K562 (cell line): Measurements from ENCODE around the gene CST4. TPM values are rescaled to one million over a fixed set of nuclear protein-coding genes. Genes with fewer than 3 reads are reported as not detected.

Experiments used
- CHAMP1 ChIP-seq: fragments of 450-650 bp; IDR thresholded peaks from 2 replicates; pipeline ENCODE4 v1.6.1; 2016; ENCODE audit warnings: mild to moderate bottlenecking
- EP300 ChIP-seq: IDR thresholded peaks from 2 replicates; pipeline ENCODE4 v1.6.1; 2012; ENCODE audit warnings: low read length, improper control_type of control experiment
- ETV1 ChIP-seq: fragments of 450-650 bp; conservative IDR thresholded peaks from 2 replicates; pipeline ENCODE4 v1.6.1; 2016; ENCODE audit warnings: missing genetic modification characterization, control low read depth, low read depth, missing compliant biosample characterization
- L3MBTL2 ChIP-seq: fragments of 450-650 bp; IDR thresholded peaks from 2 replicates; pipeline ENCODE4 v1.6.1; 2016; ENCODE audit warnings: mild to moderate bottlenecking, moderate library complexity
- MYNN ChIP-seq, 2 experiments: sonication (generic); formaldehyde crosslinking in 1 of 2; IDR thresholded peaks; 2 replicates each; pipeline versions ENCODE4 v1.5.0 to v1.6.1; 2016 to 2020; ENCODE audit warnings: antibody characterized with exemption in 1 of 2, missing genetic modification reagents in 1 of 2
- SMAD3 ChIP-seq: fragments of 450-650 bp; formaldehyde crosslinking; conservative IDR thresholded peaks from 2 replicates; pipeline ENCODE4 v1.4.0; 2020; ENCODE audit warnings: mild to moderate bottlenecking
- ZBTB49 ChIP-seq: sonication (generic); formaldehyde crosslinking; IDR thresholded peaks from 2 replicates; pipeline ENCODE4 v1.8.0; 2022; ENCODE audit warnings: missing genetic modification reagents, mild to moderate bottlenecking, borderline replicate concordance
- ZFP30 ChIP-seq: fragments of 250-450 bp; sonication (Bioruptor Pico); IDR thresholded peaks from 2 replicates; pipeline ENCODE4 v1.8.0; 2022; ENCODE audit warnings: moderate library complexity, mild to moderate bottlenecking, inconsistent platforms, borderline replicate concordance
- polyA plus RNA-seq, 8 experiments: library from polyadenylated mRNA; depleted of rRNA in 4 of 8; stranded (reverse) in 5 of 8; unstranded in 3 of 8; fragments of >200 nt; fragmentation: Nextera tagmentation in 2 of 8; fragmentation: Illumina TruSeq in 1 of 8; extraction: Ambion mirVana in 2 of 8; extraction: Trizol in 1 of 8; gene quantifications; 2 replicates each; pipeline versions ENCODE4 v1.2.1 to v1.2.3, GENCODE V29; 2011 to 2014; ENCODE audit warnings: inconsistent platforms in 1 of 8, missing spikeins in 1 of 8
- total RNA-seq, 7 experiments: library from RNA; depleted of rRNA in 6 of 7; stranded (reverse); fragments of >200 nt in 6 of 7; fragmentation: Illumina TruSeq in 2 of 7; extraction: Trizol in 2 of 7; gene quantifications; 2 replicates each; pipeline versions ENCODE4 v1.2.1 to v1.2.3, GENCODE V29; 2011 to 2021; ENCODE audit warnings: low replicate concordance in 1 of 7
- TF ChIP-seq, protein P1 (sequence below): fragments of 450-650 bp; IDR thresholded peaks from 2 replicates; pipeline ENCODE4 v1.6.1; 2016; ENCODE audit warnings: mild to moderate bottlenecking, moderate library complexity

The CST4 gene
- total and polyA plus RNA-seq, 9 of the 15 experiments (the other 6 are each of a cell fraction or from before 2014, with no cell fraction given): not detected

DNA sequence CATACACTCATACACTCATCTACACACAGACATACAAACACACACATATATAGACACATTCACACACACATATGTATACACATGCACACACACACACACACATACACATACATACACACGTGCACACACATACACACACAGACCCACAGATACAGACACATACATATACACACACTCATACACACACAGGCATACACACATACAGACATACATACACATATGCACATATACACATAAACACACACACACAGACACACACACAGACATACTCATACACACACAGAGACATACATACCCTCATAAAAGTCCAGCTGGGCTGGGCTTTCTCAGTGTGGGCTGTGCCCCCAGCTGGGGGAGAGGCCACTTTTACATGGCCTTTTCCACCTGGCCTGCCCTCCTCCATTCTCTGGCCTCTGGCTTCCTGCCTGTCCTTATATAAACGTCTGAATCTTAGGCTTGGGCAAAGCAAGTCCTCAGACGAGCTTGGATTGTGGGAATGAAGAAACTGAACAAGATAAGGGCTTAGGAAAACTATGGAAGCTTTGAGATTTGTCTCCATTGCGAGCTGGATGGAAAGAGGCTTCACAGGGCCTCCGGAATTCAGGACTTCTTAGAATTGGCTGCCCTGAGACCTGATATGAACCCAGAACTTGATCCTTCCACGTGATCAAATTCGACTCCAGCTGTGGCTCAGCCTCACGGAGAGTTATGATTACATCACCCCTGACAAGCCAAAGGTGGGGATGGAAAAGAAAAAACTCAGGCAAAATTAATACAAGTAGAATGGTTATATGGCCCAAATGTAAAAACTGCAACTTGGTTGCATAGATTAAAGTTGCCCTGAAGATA is 28.6 kb downstream of the CST4 start (continued):
- TF ChIP-seq, protein P1, sequence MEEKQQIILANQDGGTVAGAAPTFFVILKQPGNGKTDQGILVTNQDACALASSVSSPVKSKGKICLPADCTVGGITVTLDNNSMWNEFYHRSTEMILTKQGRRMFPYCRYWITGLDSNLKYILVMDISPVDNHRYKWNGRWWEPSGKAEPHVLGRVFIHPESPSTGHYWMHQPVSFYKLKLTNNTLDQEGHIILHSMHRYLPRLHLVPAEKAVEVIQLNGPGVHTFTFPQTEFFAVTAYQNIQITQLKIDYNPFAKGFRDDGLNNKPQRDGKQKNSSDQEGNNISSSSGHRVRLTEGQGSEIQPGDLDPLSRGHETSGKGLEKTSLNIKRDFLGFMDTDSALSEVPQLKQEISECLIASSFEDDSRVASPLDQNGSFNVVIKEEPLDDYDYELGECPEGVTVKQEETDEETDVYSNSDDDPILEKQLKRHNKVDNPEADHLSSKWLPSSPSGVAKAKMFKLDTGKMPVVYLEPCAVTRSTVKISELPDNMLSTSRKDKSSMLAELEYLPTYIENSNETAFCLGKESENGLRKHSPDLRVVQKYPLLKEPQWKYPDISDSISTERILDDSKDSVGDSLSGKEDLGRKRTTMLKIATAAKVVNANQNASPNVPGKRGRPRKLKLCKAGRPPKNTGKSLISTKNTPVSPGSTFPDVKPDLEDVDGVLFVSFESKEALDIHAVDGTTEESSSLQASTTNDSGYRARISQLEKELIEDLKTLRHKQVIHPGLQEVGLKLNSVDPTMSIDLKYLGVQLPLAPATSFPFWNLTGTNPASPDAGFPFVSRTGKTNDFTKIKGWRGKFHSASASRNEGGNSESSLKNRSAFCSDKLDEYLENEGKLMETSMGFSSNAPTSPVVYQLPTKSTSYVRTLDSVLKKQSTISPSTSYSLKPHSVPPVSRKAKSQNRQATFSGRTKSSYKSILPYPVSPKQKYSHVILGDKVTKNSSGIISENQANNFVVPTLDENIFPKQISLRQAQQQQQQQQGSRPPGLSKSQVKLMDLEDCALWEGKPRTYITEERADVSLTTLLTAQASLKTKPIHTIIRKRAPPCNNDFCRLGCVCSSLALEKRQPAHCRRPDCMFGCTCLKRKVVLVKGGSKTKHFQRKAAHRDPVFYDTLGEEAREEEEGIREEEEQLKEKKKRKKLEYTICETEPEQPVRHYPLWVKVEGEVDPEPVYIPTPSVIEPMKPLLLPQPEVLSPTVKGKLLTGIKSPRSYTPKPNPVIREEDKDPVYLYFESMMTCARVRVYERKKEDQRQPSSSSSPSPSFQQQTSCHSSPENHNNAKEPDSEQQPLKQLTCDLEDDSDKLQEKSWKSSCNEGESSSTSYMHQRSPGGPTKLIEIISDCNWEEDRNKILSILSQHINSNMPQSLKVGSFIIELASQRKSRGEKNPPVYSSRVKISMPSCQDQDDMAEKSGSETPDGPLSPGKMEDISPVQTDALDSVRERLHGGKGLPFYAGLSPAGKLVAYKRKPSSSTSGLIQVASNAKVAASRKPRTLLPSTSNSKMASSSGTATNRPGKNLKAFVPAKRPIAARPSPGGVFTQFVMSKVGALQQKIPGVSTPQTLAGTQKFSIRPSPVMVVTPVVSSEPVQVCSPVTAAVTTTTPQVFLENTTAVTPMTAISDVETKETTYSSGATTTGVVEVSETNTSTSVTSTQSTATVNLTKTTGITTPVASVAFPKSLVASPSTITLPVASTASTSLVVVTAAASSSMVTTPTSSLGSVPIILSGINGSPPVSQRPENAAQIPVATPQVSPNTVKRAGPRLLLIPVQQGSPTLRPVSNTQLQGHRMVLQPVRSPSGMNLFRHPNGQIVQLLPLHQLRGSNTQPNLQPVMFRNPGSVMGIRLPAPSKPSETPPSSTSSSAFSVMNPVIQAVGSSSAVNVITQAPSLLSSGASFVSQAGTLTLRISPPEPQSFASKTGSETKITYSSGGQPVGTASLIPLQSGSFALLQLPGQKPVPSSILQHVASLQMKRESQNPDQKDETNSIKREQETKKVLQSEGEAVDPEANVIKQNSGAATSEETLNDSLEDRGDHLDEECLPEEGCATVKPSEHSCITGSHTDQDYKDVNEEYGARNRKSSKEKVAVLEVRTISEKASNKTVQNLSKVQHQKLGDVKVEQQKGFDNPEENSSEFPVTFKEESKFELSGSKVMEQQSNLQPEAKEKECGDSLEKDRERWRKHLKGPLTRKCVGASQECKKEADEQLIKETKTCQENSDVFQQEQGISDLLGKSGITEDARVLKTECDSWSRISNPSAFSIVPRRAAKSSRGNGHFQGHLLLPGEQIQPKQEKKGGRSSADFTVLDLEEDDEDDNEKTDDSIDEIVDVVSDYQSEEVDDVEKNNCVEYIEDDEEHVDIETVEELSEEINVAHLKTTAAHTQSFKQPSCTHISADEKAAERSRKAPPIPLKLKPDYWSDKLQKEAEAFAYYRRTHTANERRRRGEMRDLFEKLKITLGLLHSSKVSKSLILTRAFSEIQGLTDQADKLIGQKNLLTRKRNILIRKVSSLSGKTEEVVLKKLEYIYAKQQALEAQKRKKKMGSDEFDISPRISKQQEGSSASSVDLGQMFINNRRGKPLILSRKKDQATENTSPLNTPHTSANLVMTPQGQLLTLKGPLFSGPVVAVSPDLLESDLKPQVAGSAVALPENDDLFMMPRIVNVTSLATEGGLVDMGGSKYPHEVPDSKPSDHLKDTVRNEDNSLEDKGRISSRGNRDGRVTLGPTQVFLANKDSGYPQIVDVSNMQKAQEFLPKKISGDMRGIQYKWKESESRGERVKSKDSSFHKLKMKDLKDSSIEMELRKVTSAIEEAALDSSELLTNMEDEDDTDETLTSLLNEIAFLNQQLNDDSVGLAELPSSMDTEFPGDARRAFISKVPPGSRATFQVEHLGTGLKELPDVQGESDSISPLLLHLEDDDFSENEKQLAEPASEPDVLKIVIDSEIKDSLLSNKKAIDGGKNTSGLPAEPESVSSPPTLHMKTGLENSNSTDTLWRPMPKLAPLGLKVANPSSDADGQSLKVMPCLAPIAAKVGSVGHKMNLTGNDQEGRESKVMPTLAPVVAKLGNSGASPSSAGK: 0 out of 2 replicates have a peak, but pooled peaks have one; percentile 16
- TF ChIP-seq ETV1 (tag) (peak; percentile 43; the same call in 1 of the 2 replicates), MYNN (IDR thresholded peaks at IDR 0.05) (no peak), MYNN (CRISPR knock-in tag; IDR thresholded peaks at IDR 0.05) (no peak), L3MBTL2 (peak; percentile 55), CHAMP1 (no peak), ZBTB49 (CRISPR knock-in tag) (no peak), SMAD3 (CRISPR knock-in tag) (no peak), ZFP30 (CRISPR knock-in tag) (no peak), EP300 (peak; percentile 42; the same call in 1 of the 2 replicates)
